Measurements from ENCODE around the gene RAB5B.
"Not testable (repeated sequence)": the region's sequence is repeated elsewhere in the genome, so short reads cannot be mapped to it uniquely, and the experiment has no call there.

The RAB5B gene

GRCh38 chr12:55940065-55940732 is 33.7 kb upstream of the RAB5B start:
- DNase-seq (ENCODE audit: low spot score): peak; percentile 86

GRCh38 chr12:55942055-55942454 is 31.8 kb upstream of the RAB5B start:
- DNase-seq (ENCODE audit: low spot score): no peak

- DNase-seq (ENCODE audit: low spot score): no peak
These were observed 31.2 kb upstream of the RAB5B start for GRCh38 chr12:55942577-55943136.

GRCh38 chr12:55946553-55946952 is 27.3 kb upstream of the RAB5B start:
- DNase-seq (ENCODE audit: low spot score): no peak

- DNase-seq (ENCODE audit: low spot score): no peak
These were observed 18.5 kb upstream of the RAB5B start for GRCh38 chr12:55955344-55955743.

- no peak for DNase-seq (ENCODE audit: low spot score)
These were observed 17.9 kb upstream of the RAB5B start for GRCh38 chr12:55955800-55956508.

- no peak for DNase-seq (ENCODE audit: low spot score)
These were observed 16.6 kb upstream of the RAB5B start for GRCh38 chr12:55957106-55957859.

GRCh38 chr12:55963760-55964159 is 10.1 kb upstream of the RAB5B start:
- DNase-seq (ENCODE audit: low spot score): no peak

- no peak for DNase-seq (ENCODE audit: low spot score)
These were observed 8.6 kb upstream of the RAB5B start for GRCh38 chr12:55965240-55965639.

GRCh38 chr12:55965941-55966407 is 7.9 kb upstream of the RAB5B start, which contains the start of gene PMEL:
TSS of gene PMEL (minus strand) at chr12:55966042. CDS start at chr12:55966011, 31 bp downstream.
- peak; percentile 34 for DNase-seq (ENCODE audit: low spot score)

- DNase-seq (ENCODE audit: low spot score): peak; percentile 92
These were observed 7.2 kb upstream of the RAB5B start, which contains the start of gene CDK2 for GRCh38 chr12:55966408-55967281. TSS of gene CDK2 (plus strand) at chr12:55966830. CDS start at chr12:55967009, 179 bp downstream.

- DNase-seq (ENCODE audit: low spot score): no peak
These were observed 4.5 kb upstream of the RAB5B start for GRCh38 chr12:55969356-55969755.

- DNase-seq (ENCODE audit: low spot score): no peak
These were observed 3.1 kb upstream of the RAB5B start for GRCh38 chr12:55970775-55971174.

- peak; percentile 63 for DNase-seq (ENCODE audit: low spot score)
These were observed 1.8 kb upstream of the RAB5B start for GRCh38 chr12:55972042-55972441.

GRCh38 chr12:55972456-55972855 is 1.4 kb upstream of the RAB5B start:
- no peak for DNase-seq (ENCODE audit: low spot score)

GRCh38 chr12:55972911-55973598 is 823 bp upstream of the RAB5B start:
- DNase-seq (ENCODE audit: low spot score): no peak

GRCh38 chr12:55974308-55974730 is 441 bp downstream of the RAB5B start:
- DNase-seq (ENCODE audit: low spot score): peak; percentile 61

GRCh38 chr12:55978393-55978792 is 4.5 kb downstream of the RAB5B start:
- DNase-seq (ENCODE audit: low spot score): no peak

GRCh38 chr12:55979069-55979468 is 5.2 kb downstream of the RAB5B start:
- no peak for DNase-seq (ENCODE audit: low spot score)

- not testable (repeated sequence) for DNase-seq (ENCODE audit: low spot score)
These were observed 8.0 kb downstream of the RAB5B start for GRCh38 chr12:55981882-55982281.

Data from hepatic stellate cell (primary cell).